Mammary epithelial cell (primary cell): ENCODE measurements around the gene ZNF79.

Source experiments
- CTCF ChIP-seq, 2 donors: IDR thresholded peaks in 1 of 2; conservative IDR thresholded peaks in 1 of 2; 2 replicates each; pipeline ENCODE4 v1.5.1; 2011 to 2012; ENCODE audit warnings: inconsistent platforms in 2 of 2, low read length in 2 of 2, mild to moderate bottlenecking in 2 of 2, control low read depth in 1 of 2, low read depth in 1 of 2; ENCODE audit not compliant: insufficient read depth in 1 of 2; ENCODE audit errors: extremely low read depth in 1 of 2
- EZH2 ChIP-seq: IDR thresholded peaks from 2 replicates; pipeline ENCODE4 v1.6.1; 2012; ENCODE audit warnings: low read length, inconsistent platforms, borderline replicate concordance

GRCh38 chr9:127386249-127386648, 37.9 kb upstream of the ZNF79 start:
- TF ChIP-seq CTCF (conservative IDR thresholded peaks at IDR 0.05 in 1 of 2, IDR thresholded peaks at IDR 0.05 in 1 of 2; ENCODE audit: extremely low read depth in 1 of 2, insufficient read depth in 1 of 2, low read depth in 1 of 2, low read length in 2 of 2) (no peak), EZH2 (no peak)
